GM12878 (cell line): Measurements from ENCODE around the gene GTF2H1. TPM values are rescaled to one million over a fixed set of nuclear protein-coding genes. Genes with fewer than 3 reads are reported as not detected.

ENCODE experiments used
- ATAC-seq: fragments of 200-7000 bp; cut with Tn5 transposase; 3 replicates; pipeline ENCODE4 v1.9.1; 2020; ENCODE audit warnings: mild to moderate bottlenecking, moderate library complexity
- BruUV-seq: library from RNA; stranded (reverse); fragments of 400-500 nt; replicated peaks from 2 replicates; lab custom pipeline; 2021; lab: Mats Ljungman, UMichigan
- CTCF ChIA-PET: fragments of 300-600 bp; sonication (Branson Sonifier 250); formaldehyde crosslinking; extraction: SDS; loops from one replicate; lab custom pipeline; 2021; ENCODE audit warnings: inconsistent platforms; lab: Yijun Ruan, JAX
- POLR2A ChIA-PET: fragments of 350-600 bp; formaldehyde crosslinking; extraction: SDS; loops from one replicate; lab custom pipeline; 2021; ENCODE audit warnings: inconsistent platforms; lab: Charles Lee
- RAD21 ChIA-PET: fragments of 300-600 bp; sonication (Branson Sonifier 250); formaldehyde crosslinking; loops from one replicate; lab custom pipeline; 2023; ENCODE audit warnings: antibody characterized with exemption; ENCODE audit not compliant: unreplicated experiment; lab: Charles Lee
- SMC1A ChIA-PET: fragments of 300-600 bp; sonication (Branson Sonifier 250); formaldehyde crosslinking; loops from one replicate; lab custom pipeline; 2023; ENCODE audit not compliant: unreplicated experiment, uncharacterized antibody; lab: Charles Lee
- DNase-seq: peaks from one replicate; pipeline ENCODE4 v3.0.0-alpha.2; 2011; ENCODE audit warnings: low read depth, low spot score
- FAIRE-seq: peaks from 3 replicates; lab custom pipeline; 2011; peaks lifted over from hg19 to GRCh38; lab: Jason Lieb, UNC
- H2AFZ ChIP-seq: 2 replicates; pipeline ENCODE4 v1.6.0; 2011; ENCODE audit warnings: low read depth, low read length, control low read depth; ENCODE audit not compliant: control insufficient read depth
- H3K27ac ChIP-seq: 2 replicates; pipeline ENCODE4 v1.5.1; 2011; ENCODE audit warnings: control low read depth; ENCODE audit not compliant: control insufficient read depth, insufficient read depth
- H3K27me3 ChIP-seq, 2 experiments: replicated peaks in 1 of 2; 2 replicates each; pipeline versions ENCODE4 v1.6.0 to v1.6.1; 2011; ENCODE audit warnings: low read length in 1 of 2; ENCODE audit not compliant: control insufficient read depth in 2 of 2, insufficient read depth in 2 of 2
- H3K36me3 ChIP-seq, 2 experiments: 2 replicates each; pipeline ENCODE4 v1.5.1; 2011; ENCODE audit warnings: low read length in 1 of 2; ENCODE audit not compliant: control insufficient read depth in 2 of 2, insufficient read depth in 2 of 2
- H3K4me1 ChIP-seq: 2 replicates; pipeline ENCODE4 v1.6.1; 2011; ENCODE audit warnings: mild to moderate bottlenecking, low read length, moderate library complexity, mixed read lengths; ENCODE audit not compliant: control insufficient read depth, insufficient read depth
- H3K4me2 ChIP-seq: 2 replicates; pipeline ENCODE4 v1.6.0; 2011; ENCODE audit warnings: control low read depth; ENCODE audit not compliant: control insufficient read depth, insufficient read depth
- H3K4me3 ChIP-seq: fragments of 200-600 bp; sonication (generic); 2 replicates; pipeline ENCODE4 v1.5.1; 2016
- H3K79me2 ChIP-seq: 2 replicates; pipeline ENCODE4 v1.6.0; 2011; ENCODE audit warnings: low read length; ENCODE audit not compliant: control insufficient read depth, insufficient read depth
- H3K9ac ChIP-seq: 2 replicates; pipeline ENCODE4 v1.8.0; 2011; ENCODE audit warnings: low read length, control low read depth, mixed read lengths; ENCODE audit not compliant: control insufficient read depth, insufficient read depth
- H3K9me3 ChIP-seq: replicated peaks from 3 replicates; pipeline ENCODE4 v1.5.1; 2011; ENCODE audit warnings: mild to moderate bottlenecking, low read length; ENCODE audit not compliant: control insufficient read depth, insufficient read depth
- H4K20me1 ChIP-seq: 2 replicates; pipeline ENCODE4 v1.6.0; 2011; ENCODE audit not compliant: control insufficient read depth, insufficient read depth
- ASH2L ChIP-seq: fragments of 300-600, 200-600 bp; sonication (generic); IDR thresholded peaks from 2 replicates; pipeline ENCODE4 v1.6.1; 2017; ENCODE audit warnings: low read depth, mild to moderate bottlenecking, borderline replicate concordance
- BMI1 ChIP-seq: fragments of 450-650 bp; IDR thresholded peaks from 2 replicates; pipeline ENCODE4 v1.6.1; 2016; ENCODE audit warnings: mild to moderate bottlenecking, moderate library complexity, borderline replicate concordance
- DPF2 ChIP-seq: fragments of 450-650 bp; IDR thresholded peaks from 2 replicates; pipeline ENCODE4 v1.6.1; 2017; ENCODE audit warnings: mild to moderate bottlenecking
- SIN3A ChIP-seq: IDR thresholded peaks from 2 replicates; pipeline ENCODE4 v1.6.1; 2012; ENCODE audit warnings: low read depth, low read length, improper control_type of control experiment
- SRF ChIP-seq, 2 experiments: IDR thresholded peaks; 2 replicates each; pipeline ENCODE4 v1.6.1; 2011; ENCODE audit warnings: low read depth in 2 of 2, low read length in 2 of 2, mild to moderate bottlenecking in 1 of 2, moderate library complexity in 1 of 2
- ZNF24 ChIP-seq: fragments of 450-650 bp; IDR thresholded peaks from 2 replicates; pipeline ENCODE4 v1.6.1; 2017; ENCODE audit warnings: antibody characterized with exemption, mild to moderate bottlenecking
- ZSCAN29 ChIP-seq: fragments of 450-650 bp; IDR thresholded peaks from 2 replicates; pipeline ENCODE4 v1.6.1; 2017; ENCODE audit warnings: mild to moderate bottlenecking, moderate library complexity
- WGBS: methylation state at CpG from one replicate; pipeline ENCODE4 v1.1.6; 2016; ENCODE audit warnings: low lambda C conversion rate; ENCODE audit not compliant: insufficient replicate concordance, insufficient coverage; ENCODE audit errors: missing lambda C conversion rate; 5-methylcytosine and 5-hydroxymethylcytosine counted together
- in situ Hi-C: fragments of 300-500 bp; cut with MboI; formaldehyde crosslinking; loops from 9 replicates; pipeline ENCODE4 v1.14.3; 2018; ENCODE audit warnings: mixed read lengths
- intact Hi-C: fragments of 100-400 bp; cut with micrococcal nuclease; formaldehyde crosslinking; loops from one replicate; pipeline ENCODE4 v1.14.2; 2022; ENCODE audit not compliant: unreplicated experiment
- polyA plus RNA-seq, 11 experiments: library from polyadenylated mRNA; depleted of rRNA in 4 of 11; unstranded in 6 of 11; stranded (reverse) in 5 of 11; fragments of >200 nt; fragmentation: Nextera tagmentation in 4 of 11; fragmentation: Illumina TruSeq in 1 of 11; extraction: Ambion mirVana in 4 of 11; extraction: Trizol in 1 of 11; gene quantifications; 1 replicate in 1 of 11; 2 replicates in 10 of 11; pipeline versions ENCODE4 v1.2.1 to v1.2.3, GENCODE V29; 2011 to 2016; ENCODE audit warnings: inconsistent platforms in 2 of 11, missing spikeins in 2 of 11, low read depth in 1 of 11
- total RNA-seq, 4 experiments: library from RNA; depleted of rRNA in 3 of 4; stranded (reverse); fragments of >200 nt in 3 of 4; fragmentation: Illumina TruSeq in 1 of 4; extraction: Trizol in 1 of 4; gene quantifications; 2 replicates each; pipeline versions ENCODE4 v1.2.1 to v1.2.3, GENCODE V29; 2013 to 2021

The GTF2H1 gene
- total and polyA plus RNA-seq, 10 of the 15 experiments (the other 5 are each of a cell fraction or from before 2014, with no cell fraction given), result 36.7 to 68.8 (median 46.6) TPM

DNA sequence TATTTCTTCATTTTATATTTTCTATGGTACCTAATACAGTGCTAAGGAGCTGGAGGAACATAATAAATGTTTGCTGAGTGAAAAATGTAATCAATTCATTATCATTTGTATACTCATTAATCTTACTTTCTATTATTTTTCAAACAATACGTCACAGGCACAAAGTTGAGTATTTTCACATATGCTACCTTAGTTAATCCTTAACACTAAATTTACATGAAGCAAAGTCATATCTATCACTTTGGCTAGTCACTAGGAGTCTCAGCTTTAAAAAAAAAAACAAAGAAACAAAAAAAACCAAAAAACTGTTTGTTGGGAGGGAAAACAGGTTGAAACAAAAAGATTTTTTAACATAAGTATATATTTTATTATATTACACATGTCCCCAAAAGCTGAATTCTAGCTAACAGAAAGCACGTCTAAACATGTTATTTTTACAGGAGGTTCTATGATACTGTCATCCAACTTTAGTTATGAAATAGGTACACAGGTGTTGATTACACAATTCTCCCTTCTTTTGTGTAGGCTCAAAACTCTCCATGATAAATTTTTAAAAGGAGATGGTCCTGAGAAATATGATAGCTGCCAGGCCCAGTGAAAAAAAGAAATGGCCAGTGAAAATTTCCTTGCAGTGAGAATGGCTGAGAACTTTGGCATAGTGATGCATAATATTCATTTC is 14.8 kb upstream of the GTF2H1 start:
- intact Hi-C loops, result no loop called here
- FAIRE-seq, result no peak
- Histone ChIP-seq H3K9me3 (no peaks in the 10 kb centered on the region), H3K4me3 (no peak overlapping the region), H4K20me1 (no peaks in the 10 kb centered on the region), H3K27me3 (no peaks in the 10 kb centered on the region), H2AFZ (no peak overlapping the region), H3K9ac (no peak overlapping the region), H3K27ac (no peak overlapping the region), H3K4me2 (no peak overlapping the region), H3K79me2 (peaks cover 9% of the 10 kb centered on the region), H3K4me1 (peaks cover 14% of the 10 kb centered on the region), H3K36me3 (peaks cover 1 to 32% of the 10 kb centered on the region in 2 experiments)
- in situ Hi-C loops, result no loop called here
- 98% methylated on average over 2 of the region's 2 CpGs for WGBS
- TF ChIP-seq ASH2L, result no peak
- no peak for TF ChIP-seq DPF2
- TF ChIP-seq ZSCAN29, result no peak
- no peak for TF ChIP-seq ZNF24
- no peak for TF ChIP-seq SRF (IDR thresholded peaks at IDR 0.05; ENCODE audit: low read depth in 2 of 2, low read length in 2 of 2)
- no peak for TF ChIP-seq SIN3A
- no peak for TF ChIP-seq BMI1
- ChIA-PET CTCF (interaction anchor here (0.8 to 1.5 kb wide), 7 partner anchors 14 to 423 kb away, joined by 3 to 6 read pairs (median 5); no protein-coding TSS in a partner anchor), SMC1A (interaction anchor here (0.6 to 5.3 kb wide), 11 partner anchors 9 to 64 kb away, joined by 3 to 29 read pairs (median 3); partner anchors contain the start of genes GTF2H1, HPS5 and SAA1), RAD21 (no interaction called here), POLR2A (interaction anchor here (0.6 to 1.9 kb wide), 3 partner anchors 18 to 285 kb away, joined by 3 to 4 read pairs (median 4); no protein-coding TSS in a partner anchor)
- no peak for DNase-seq
- ATAC-seq, result no peak
- no TSS peak for BruUV-seq
